Bronchial epithelial cell (primary cell): ENCODE data around the gene PKD1L1. TPM values are rescaled to one million over a fixed set of nuclear protein-coding genes. Genes with fewer than 3 reads are reported as not detected.
A peak's percentile ranks its signal among the peaks of the same experiment; 100 is the strongest.

Experiments used
- DNase-seq: peaks from one replicate; pipeline ENCODE4 v3.0.0-alpha.2; 2010; ENCODE audit warnings: low read depth
- FAIRE-seq: peaks from 2 replicates; lab custom pipeline; 2011; peaks lifted over from hg19 to GRCh38; lab: Jason Lieb, UNC
- H3K27me3 ChIP-seq: 2 replicates; pipeline ENCODE4 v1.5.1; 2011; ENCODE audit warnings: low read length; ENCODE audit not compliant: control insufficient read depth, insufficient read depth
- H3K36me3 ChIP-seq: 2 replicates; pipeline ENCODE4 v1.5.1; 2011; ENCODE audit warnings: low read length; ENCODE audit not compliant: control insufficient read depth, insufficient read depth
- H3K4me3 ChIP-seq: 2 replicates; pipeline ENCODE4 v1.5.1; 2011; ENCODE audit warnings: mild to moderate bottlenecking, low read depth, low read length, control low read depth
- total RNA-seq: library from RNA; depleted of rRNA; stranded (reverse); fragments of >200 nt; gene quantifications from 2 replicates; pipeline ENCODE4 v1.2.1, GENCODE V29; 2014
- TF ChIP-seq, protein P1 (sequence below): IDR thresholded peaks from 2 replicates; pipeline ENCODE4 v1.5.1; 2011; ENCODE audit warnings: mild to moderate bottlenecking, moderate library complexity, low read length, control low read depth, inconsistent platforms; ENCODE audit not compliant: insufficient read depth, severe bottlenecking

PKD1L1 gene
- total RNA-seq, 1 donor from 2014 or later: under 0.01 TPM

- FAIRE-seq: peak; percentile 50
- TF ChIP-seq, protein P1, sequence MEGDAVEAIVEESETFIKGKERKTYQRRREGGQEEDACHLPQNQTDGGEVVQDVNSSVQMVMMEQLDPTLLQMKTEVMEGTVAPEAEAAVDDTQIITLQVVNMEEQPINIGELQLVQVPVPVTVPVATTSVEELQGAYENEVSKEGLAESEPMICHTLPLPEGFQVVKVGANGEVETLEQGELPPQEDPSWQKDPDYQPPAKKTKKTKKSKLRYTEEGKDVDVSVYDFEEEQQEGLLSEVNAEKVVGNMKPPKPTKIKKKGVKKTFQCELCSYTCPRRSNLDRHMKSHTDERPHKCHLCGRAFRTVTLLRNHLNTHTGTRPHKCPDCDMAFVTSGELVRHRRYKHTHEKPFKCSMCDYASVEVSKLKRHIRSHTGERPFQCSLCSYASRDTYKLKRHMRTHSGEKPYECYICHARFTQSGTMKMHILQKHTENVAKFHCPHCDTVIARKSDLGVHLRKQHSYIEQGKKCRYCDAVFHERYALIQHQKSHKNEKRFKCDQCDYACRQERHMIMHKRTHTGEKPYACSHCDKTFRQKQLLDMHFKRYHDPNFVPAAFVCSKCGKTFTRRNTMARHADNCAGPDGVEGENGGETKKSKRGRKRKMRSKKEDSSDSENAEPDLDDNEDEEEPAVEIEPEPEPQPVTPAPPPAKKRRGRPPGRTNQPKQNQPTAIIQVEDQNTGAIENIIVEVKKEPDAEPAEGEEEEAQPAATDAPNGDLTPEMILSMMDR: peak; percentile 78
- H3K27me3 ChIP-seq: no peaks in the 10 kb centered on the region
- peak; percentile 53 for DNase-seq
- no peaks in the 10 kb centered on the region for H3K36me3 ChIP-seq
- no peak overlapping the region for H3K4me3 ChIP-seq
Observed at GRCh38 chr7:47818796-47819606, 129.3 kb downstream of the PKD1L1 start.

DNA sequence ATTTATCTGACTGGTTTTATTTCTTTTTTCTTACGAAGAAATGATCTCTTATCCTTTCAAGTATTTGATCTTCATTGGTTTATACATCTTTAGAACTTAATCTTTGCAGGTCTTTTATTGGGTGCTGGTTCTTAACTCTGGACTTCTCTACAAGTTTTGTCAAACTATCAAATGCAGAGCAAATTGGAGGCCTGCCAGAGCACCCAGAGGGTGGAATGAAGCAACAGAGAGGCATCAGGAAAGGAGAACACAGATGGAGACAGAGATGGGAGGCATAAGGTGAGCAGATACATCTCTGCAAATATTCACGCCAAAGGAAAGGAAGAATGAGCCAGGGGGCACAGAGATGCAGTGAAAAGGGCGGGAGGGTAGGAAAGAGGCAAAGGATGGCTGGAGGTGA, 130.3 kb downstream of the PKD1L1 start:
- Histone ChIP-seq H3K27me3 (no peaks in the 10 kb centered on the region), H3K36me3 (no peaks in the 10 kb centered on the region), H3K4me3 (no peak overlapping the region)
- TF ChIP-seq, protein P1: no peak
- DNase-seq (no peak), FAIRE-seq (no peak)

DNA sequence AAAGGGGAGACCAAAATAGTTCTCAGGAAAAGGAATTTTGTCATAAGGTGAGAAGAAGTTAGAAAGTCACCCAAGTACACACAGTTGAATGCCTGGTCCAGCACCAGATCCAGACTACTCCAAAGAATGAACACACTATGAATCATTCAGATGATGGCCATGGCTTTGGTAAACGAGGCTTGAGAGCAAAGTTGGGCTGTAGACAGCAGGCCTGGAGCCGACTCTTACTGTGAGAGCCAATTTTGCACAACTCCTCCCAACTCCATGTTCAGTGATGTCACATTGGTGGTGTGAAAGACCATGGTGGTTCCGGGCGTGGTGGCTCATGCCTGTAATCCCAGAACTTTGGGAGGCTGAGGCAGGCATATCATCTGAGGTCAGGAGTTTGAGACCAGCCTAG, 131.6 kb downstream of the PKD1L1 start:
- FAIRE-seq: no peak

GRCh38 chr7:47815867-47816266, 132.4 kb downstream of the PKD1L1 start:
- Histone ChIP-seq H3K4me3 (no peak overlapping the region), H3K36me3 (no peaks in the 10 kb centered on the region), H3K27me3 (no peaks in the 10 kb centered on the region)
- DNase-seq (no peak), FAIRE-seq (no peak)
- TF ChIP-seq, protein P1: no peak

More for the DNA sequence above, 131.6 kb downstream of the PKD1L1 start:
- no peak overlapping the region for H3K4me3 ChIP-seq
- no peaks in the 10 kb centered on the region for H3K36me3 ChIP-seq
- TF ChIP-seq, protein P1: no peak
- H3K27me3 ChIP-seq: no peaks in the 10 kb centered on the region
- peak; percentile 55 for DNase-seq

- no peak overlapping the region for H3K4me3 ChIP-seq
- DNase-seq (no peak), FAIRE-seq (no peak)
- TF ChIP-seq, protein P1: no peak
- no peaks in the 10 kb centered on the region for H3K36me3 ChIP-seq
- H3K27me3 ChIP-seq: no peaks in the 10 kb centered on the region
Observed at GRCh38 chr7:47814905-47815613, 133.2 kb downstream of the PKD1L1 start.
